Measurements from ENCODE around the gene SLC51B.

DNA sequence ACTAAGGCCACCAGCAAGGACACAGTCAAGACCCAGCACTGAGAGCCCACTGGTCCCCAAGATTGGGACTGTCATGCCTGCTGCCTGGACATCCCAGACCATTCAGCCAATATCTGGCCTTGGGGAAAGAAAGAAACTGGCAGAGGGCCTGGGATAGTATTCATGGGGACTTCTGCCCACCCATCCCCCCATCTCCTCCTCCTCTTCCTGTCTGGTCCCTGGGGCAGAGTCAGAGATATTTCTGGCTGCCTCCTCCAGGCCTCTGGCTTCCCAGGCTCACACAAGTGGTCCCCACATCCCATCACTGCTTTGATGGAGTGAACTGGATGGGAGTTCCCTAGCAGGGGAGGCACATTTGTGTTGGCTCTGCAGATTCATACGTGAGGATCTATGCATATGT, 26.8 kb downstream of the SLC51B start:
- TF ChIP-seq POLR2AphosphoS5 (IDR thresholded peaks at IDR 0.05): no peak
- TF ChIP-seq, protein P1, sequence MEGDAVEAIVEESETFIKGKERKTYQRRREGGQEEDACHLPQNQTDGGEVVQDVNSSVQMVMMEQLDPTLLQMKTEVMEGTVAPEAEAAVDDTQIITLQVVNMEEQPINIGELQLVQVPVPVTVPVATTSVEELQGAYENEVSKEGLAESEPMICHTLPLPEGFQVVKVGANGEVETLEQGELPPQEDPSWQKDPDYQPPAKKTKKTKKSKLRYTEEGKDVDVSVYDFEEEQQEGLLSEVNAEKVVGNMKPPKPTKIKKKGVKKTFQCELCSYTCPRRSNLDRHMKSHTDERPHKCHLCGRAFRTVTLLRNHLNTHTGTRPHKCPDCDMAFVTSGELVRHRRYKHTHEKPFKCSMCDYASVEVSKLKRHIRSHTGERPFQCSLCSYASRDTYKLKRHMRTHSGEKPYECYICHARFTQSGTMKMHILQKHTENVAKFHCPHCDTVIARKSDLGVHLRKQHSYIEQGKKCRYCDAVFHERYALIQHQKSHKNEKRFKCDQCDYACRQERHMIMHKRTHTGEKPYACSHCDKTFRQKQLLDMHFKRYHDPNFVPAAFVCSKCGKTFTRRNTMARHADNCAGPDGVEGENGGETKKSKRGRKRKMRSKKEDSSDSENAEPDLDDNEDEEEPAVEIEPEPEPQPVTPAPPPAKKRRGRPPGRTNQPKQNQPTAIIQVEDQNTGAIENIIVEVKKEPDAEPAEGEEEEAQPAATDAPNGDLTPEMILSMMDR (IDR thresholded peaks at IDR 0.05; ENCODE audit: poor library complexity, severe bottlenecking): no peak
- TF ChIP-seq, protein P2, sequence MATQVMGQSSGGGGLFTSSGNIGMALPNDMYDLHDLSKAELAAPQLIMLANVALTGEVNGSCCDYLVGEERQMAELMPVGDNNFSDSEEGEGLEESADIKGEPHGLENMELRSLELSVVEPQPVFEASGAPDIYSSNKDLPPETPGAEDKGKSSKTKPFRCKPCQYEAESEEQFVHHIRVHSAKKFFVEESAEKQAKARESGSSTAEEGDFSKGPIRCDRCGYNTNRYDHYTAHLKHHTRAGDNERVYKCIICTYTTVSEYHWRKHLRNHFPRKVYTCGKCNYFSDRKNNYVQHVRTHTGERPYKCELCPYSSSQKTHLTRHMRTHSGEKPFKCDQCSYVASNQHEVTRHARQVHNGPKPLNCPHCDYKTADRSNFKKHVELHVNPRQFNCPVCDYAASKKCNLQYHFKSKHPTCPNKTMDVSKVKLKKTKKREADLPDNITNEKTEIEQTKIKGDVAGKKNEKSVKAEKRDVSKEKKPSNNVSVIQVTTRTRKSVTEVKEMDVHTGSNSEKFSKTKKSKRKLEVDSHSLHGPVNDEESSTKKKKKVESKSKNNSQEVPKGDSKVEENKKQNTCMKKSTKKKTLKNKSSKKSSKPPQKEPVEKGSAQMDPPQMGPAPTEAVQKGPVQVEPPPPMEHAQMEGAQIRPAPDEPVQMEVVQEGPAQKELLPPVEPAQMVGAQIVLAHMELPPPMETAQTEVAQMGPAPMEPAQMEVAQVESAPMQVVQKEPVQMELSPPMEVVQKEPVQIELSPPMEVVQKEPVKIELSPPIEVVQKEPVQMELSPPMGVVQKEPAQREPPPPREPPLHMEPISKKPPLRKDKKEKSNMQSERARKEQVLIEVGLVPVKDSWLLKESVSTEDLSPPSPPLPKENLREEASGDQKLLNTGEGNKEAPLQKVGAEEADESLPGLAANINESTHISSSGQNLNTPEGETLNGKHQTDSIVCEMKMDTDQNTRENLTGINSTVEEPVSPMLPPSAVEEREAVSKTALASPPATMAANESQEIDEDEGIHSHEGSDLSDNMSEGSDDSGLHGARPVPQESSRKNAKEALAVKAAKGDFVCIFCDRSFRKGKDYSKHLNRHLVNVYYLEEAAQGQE (IDR thresholded peaks at IDR 0.05; ENCODE audit: borderline replicate concordance): no peak
- TF ChIP-seq RAD21 (conservative IDR thresholded peaks at IDR 0.05): no peak
- TF ChIP-seq EP300 (conservative IDR thresholded peaks at IDR 0.05; ENCODE audit: poor library complexity, severe bottlenecking): no peak

Data from neural cell (in vitro differentiated cells).